WTC11 (cell line): Measurements from ENCODE around the gene HMGN4.

ENCODE experiments used
- CREB1 ChIP-seq: sonication (generic); formaldehyde crosslinking; IDR thresholded peaks from 2 replicates; pipeline ENCODE4 v1.8.0; 2023; ENCODE audit warnings: mild to moderate bottlenecking, missing genetic modification reagents
- GRHL2 ChIP-seq: fragments of 250-450 bp; sonication (Bioruptor Pico); IDR thresholded peaks from 2 replicates; pipeline ENCODE4 v1.8.0; 2022; ENCODE audit warnings: mild to moderate bottlenecking, moderate library complexity; ENCODE audit not compliant: insufficient replicate concordance, severe bottlenecking
- TF ChIP-seq, protein P1 (sequence below): fragments of 200-600 bp; IDR thresholded peaks from 2 replicates; pipeline ENCODE4 v1.8.0; 2022; ENCODE audit warnings: antibody characterized with exemption
- TF ChIP-seq, protein P2 (sequence below): fragments of 250-450 bp; sonication (Bioruptor Pico); IDR thresholded peaks from 2 replicates; pipeline ENCODE4 v1.9.0; 2021; ENCODE audit warnings: moderate library complexity, mild to moderate bottlenecking, inconsistent platforms, borderline replicate concordance

DNA sequence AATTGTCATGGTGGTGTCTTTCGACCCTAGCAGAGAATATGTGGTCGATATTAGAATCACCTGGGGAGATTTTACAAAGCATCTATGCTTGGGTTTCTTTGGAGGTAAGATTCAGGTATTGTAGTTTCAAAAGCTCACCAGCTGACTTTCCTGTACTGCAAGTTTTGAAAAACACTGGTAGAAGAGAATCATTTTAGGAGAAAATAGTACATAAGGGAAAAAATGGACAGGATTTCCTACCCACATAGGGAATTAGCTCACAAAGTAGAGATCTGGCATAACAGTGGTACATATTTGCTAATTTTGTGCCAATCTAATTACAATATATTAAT lies 31.2 kb downstream of the HMGN4 start:
- TF ChIP-seq GRHL2 (CRISPR knock-in tag) (no peak), CREB1 (CRISPR knock-in tag) (no peak)
- TF ChIP-seq, protein P1, sequence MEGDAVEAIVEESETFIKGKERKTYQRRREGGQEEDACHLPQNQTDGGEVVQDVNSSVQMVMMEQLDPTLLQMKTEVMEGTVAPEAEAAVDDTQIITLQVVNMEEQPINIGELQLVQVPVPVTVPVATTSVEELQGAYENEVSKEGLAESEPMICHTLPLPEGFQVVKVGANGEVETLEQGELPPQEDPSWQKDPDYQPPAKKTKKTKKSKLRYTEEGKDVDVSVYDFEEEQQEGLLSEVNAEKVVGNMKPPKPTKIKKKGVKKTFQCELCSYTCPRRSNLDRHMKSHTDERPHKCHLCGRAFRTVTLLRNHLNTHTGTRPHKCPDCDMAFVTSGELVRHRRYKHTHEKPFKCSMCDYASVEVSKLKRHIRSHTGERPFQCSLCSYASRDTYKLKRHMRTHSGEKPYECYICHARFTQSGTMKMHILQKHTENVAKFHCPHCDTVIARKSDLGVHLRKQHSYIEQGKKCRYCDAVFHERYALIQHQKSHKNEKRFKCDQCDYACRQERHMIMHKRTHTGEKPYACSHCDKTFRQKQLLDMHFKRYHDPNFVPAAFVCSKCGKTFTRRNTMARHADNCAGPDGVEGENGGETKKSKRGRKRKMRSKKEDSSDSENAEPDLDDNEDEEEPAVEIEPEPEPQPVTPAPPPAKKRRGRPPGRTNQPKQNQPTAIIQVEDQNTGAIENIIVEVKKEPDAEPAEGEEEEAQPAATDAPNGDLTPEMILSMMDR, result no peak
- TF ChIP-seq, protein P2, sequence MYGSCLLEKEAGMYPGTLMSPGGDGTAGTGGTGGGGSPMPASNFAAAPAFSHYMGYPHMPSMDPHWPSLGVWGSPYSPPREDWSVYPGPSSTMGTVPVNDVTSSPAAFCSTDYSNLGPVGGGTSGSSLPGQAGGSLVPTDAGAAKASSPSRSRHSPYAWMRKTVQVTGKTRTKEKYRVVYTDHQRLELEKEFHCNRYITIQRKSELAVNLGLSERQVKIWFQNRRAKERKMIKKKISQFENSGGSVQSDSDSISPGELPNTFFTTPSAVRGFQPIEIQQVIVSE, result no peak
